Measurements from ENCODE around the gene MTHFD1L. TPM values are rescaled to one million over a fixed set of nuclear protein-coding genes. Genes with fewer than 3 reads are reported as not detected.

The MTHFD1L gene
- polyA plus RNA-seq, 3 donors, result 0.25 to 1.3 (median 0.39) TPM

GRCh38 chr6:150902142-150902776 is 36.8 kb downstream of the MTHFD1L start:
- no peaks in the 10 kb centered on the region for H3K36me3 ChIP-seq (replicated peaks in 1 of 2; ENCODE audit: control insufficient read depth in 1 of 2, insufficient read depth in 2 of 2, low read length in 2 of 2)
- H4K20me1 ChIP-seq (ENCODE audit: insufficient read depth, low read length), result no peaks in the 10 kb centered on the region
- Mint-ChIP-seq H3K27ac (no peak overlapping the region), H3K4me3 (no peak overlapping the region), H3K36me3 (peaks cover 0 to 2% of the 10 kb centered on the region in 2 donors), H3K9me3 (no peaks in the 10 kb centered on the region), H3K27me3 (ENCODE audit: low read depth in 3 of 3) (no peaks in the 10 kb centered on the region), H3K4me1 (peaks cover 11% of the 10 kb centered on the region)
- no peaks in the 10 kb centered on the region for H3K79me2 ChIP-seq (ENCODE audit: insufficient read depth, low read length)
- H3K9me3 ChIP-seq (replicated peaks in 1 of 2; ENCODE audit: control insufficient read depth in 1 of 2, insufficient read depth in 1 of 2, low read length in 2 of 2), result no peaks in the 10 kb centered on the region
- intact Hi-C loops (cut with micrococcal nuclease), result no loop called here
- H3K4me1 ChIP-seq (ENCODE audit: control insufficient read depth in 1 of 2, insufficient read depth in 2 of 2, low read length in 2 of 2), result peaks cover 0 to 3% of the 10 kb centered on the region in 2 donors
- no peak overlapping the region for H3K4me2 ChIP-seq (replicated peaks; ENCODE audit: extremely low read depth, low read length, poor library complexity, severe bottlenecking)
- no peak overlapping the region for H3K27ac ChIP-seq (ENCODE audit: low read depth in 1 of 2, low read length in 2 of 2)
- no peak overlapping the region for H3K4me3 ChIP-seq (replicated peaks in 1 of 3; ENCODE audit: low read depth in 2 of 3, low read length in 3 of 3)
- no peak for DNase-seq
- no peak overlapping the region for H3K9ac ChIP-seq (ENCODE audit: insufficient read depth, low read length, poor library complexity, severe bottlenecking)
- WGBS (ENCODE audit: insufficient coverage), result 100% methylated on average over 1 of the region's 3 CpGs
- TF ChIP-seq CTCF (IDR thresholded peaks at IDR 0.05), result no peak
- no peak overlapping the region for H2AFZ ChIP-seq (ENCODE audit: insufficient read depth, low read depth, low read length, poor library complexity, severe bottlenecking)
- H3K27me3 ChIP-seq (ENCODE audit: control insufficient read depth in 2 of 2, insufficient read depth in 2 of 2, low read length in 2 of 2), result no peaks in the 10 kb centered on the region

GRCh38 chr6:150905769-150906168 is 40.3 kb downstream of the MTHFD1L start:
- no peak overlapping the region for H3K27ac ChIP-seq (ENCODE audit: low read depth in 1 of 2, low read length in 2 of 2)
- no peak overlapping the region for H3K4me3 Mint-ChIP-seq
- no peak for DNase-seq
- peaks cover 0 to 2% (median 0%) of the 10 kb centered on the region in 3 donors for H3K27me3 Mint-ChIP-seq (ENCODE audit: low read depth in 3 of 3)
- H3K36me3 ChIP-seq (replicated peaks in 1 of 2; ENCODE audit: control insufficient read depth in 1 of 2, insufficient read depth in 2 of 2, low read length in 2 of 2), result no peaks in the 10 kb centered on the region
- H4K20me1 ChIP-seq (ENCODE audit: insufficient read depth, low read length), result no peaks in the 10 kb centered on the region
- H3K4me1 Mint-ChIP-seq, result no peaks in the 10 kb centered on the region
- no peak overlapping the region for H3K4me2 ChIP-seq (replicated peaks; ENCODE audit: extremely low read depth, low read length, poor library complexity, severe bottlenecking)
- TF ChIP-seq CTCF (IDR thresholded peaks at IDR 0.05), result peak; percentile 21
- no peak overlapping the region for H3K9ac ChIP-seq (ENCODE audit: insufficient read depth, low read length, poor library complexity, severe bottlenecking)
- H2AFZ ChIP-seq (ENCODE audit: insufficient read depth, low read depth, low read length, poor library complexity, severe bottlenecking), result no peak overlapping the region
- no peaks in the 10 kb centered on the region for H3K4me1 ChIP-seq (ENCODE audit: control insufficient read depth in 1 of 2, insufficient read depth in 2 of 2, low read length in 2 of 2)
- intact Hi-C loops (cut with micrococcal nuclease), result no loop called here
- 100% methylated on average over 1 of the region's 6 CpGs for WGBS (ENCODE audit: insufficient coverage)
- H3K27ac Mint-ChIP-seq, result no peak overlapping the region
- peaks cover 0 to 1% of the 10 kb centered on the region in 2 donors for H3K36me3 Mint-ChIP-seq
- H3K79me2 ChIP-seq (ENCODE audit: insufficient read depth, low read length), result no peaks in the 10 kb centered on the region
- H3K4me3 ChIP-seq (replicated peaks in 1 of 3; ENCODE audit: low read depth in 2 of 3, low read length in 3 of 3), result no peak overlapping the region
- H3K9me3 Mint-ChIP-seq, result peaks cover 0 to 3% (median 0%) of the 10 kb centered on the region in 7 donors
- no peaks in the 10 kb centered on the region for H3K9me3 ChIP-seq (replicated peaks in 1 of 2; ENCODE audit: control insufficient read depth in 1 of 2, insufficient read depth in 1 of 2, low read length in 2 of 2)
- no peaks in the 10 kb centered on the region for H3K27me3 ChIP-seq (ENCODE audit: control insufficient read depth in 2 of 2, insufficient read depth in 2 of 2, low read length in 2 of 2)

All from CD14-positive monocyte (primary cell).